Transverse colon (tissue), 4 donors: ENCODE results near the gene SERPINI2. TPM values are rescaled to one million over a fixed set of nuclear protein-coding genes. Genes with fewer than 3 reads are reported as not detected.

ENCODE experiments used
- DNase-seq: peaks from one replicate; pipeline ENCODE4 v3.0.0-alpha.2; 2019
- H3K27ac ChIP-seq, 4 donors: fragments of 200-600 bp; sonication (generic); 2 replicates each; pipeline ENCODE4 v1.5.1; 2016 to 2018; ENCODE audit warnings: inconsistent platforms in 4 of 4
- H3K27me3 ChIP-seq: fragments of 200-600 bp; sonication (generic); 2 replicates; pipeline ENCODE4 v1.5.1; 2017; ENCODE audit warnings: inconsistent platforms
- H3K36me3 ChIP-seq, 4 donors: fragments of 200-600 bp; sonication (generic); 2 replicates each; pipeline ENCODE4 v1.5.1; 2017 to 2019; ENCODE audit warnings: inconsistent platforms in 4 of 4
- H3K4me1 ChIP-seq, 4 donors: fragments of 200-600 bp; sonication (generic); 2 replicates each; pipeline ENCODE4 v1.5.1; 2017 to 2020; ENCODE audit warnings: inconsistent platforms in 4 of 4
- H3K4me3 ChIP-seq, 4 donors: fragments of 200-600 bp; sonication (generic); 1 replicate in 1 of 4; 2 replicates in 3 of 4; pipeline versions ENCODE4 v1.5.1 to v1.6.1; 2017 to 2019; ENCODE audit warnings: inconsistent platforms in 4 of 4
- H3K9me3 ChIP-seq, 2 donors: fragments of 200-600 bp; sonication (generic); 2 replicates each; pipeline ENCODE4 v1.5.1; 2017 to 2019; ENCODE audit warnings: inconsistent platforms in 2 of 2
- EP300 ChIP-seq: sonication (generic); formaldehyde crosslinking; IDR thresholded peaks from one replicate; pipeline ENCODE4 v1.6.1; 2017; ENCODE audit warnings: antibody characterized with exemption, low read depth
- POLR2A ChIP-seq: fragments of 450-650 bp; IDR thresholded peaks from one replicate; pipeline ENCODE4 v1.6.1; 2016; ENCODE audit warnings: antibody characterized with exemption, mild to moderate bottlenecking, moderate library complexity
- POLR2AphosphoS5 ChIP-seq, 3 donors: sonication (generic); formaldehyde crosslinking; IDR thresholded peaks; one replicate each; pipeline ENCODE4 v1.6.1; 2016; ENCODE audit warnings: antibody characterized with exemption in 3 of 3
- WGBS, 2 donors: methylation state at CpG; one replicate each; pipeline ENCODE4 v1.1.5; 2018; ENCODE audit warnings: low coverage in 1 of 2; 5-methylcytosine and 5-hydroxymethylcytosine counted together
- in situ Hi-C, 4 donors: fragments of 200-750 bp; cut with MboI; loops; one replicate each; pipeline versions ENCODE4 v1.15.0 to v1.15.1; 2017; ENCODE audit warnings: low sequenced_read_pairs in 3 of 4, low pct_ligation_motif_present in 1 of 4, low pct_unique_long_range_greater_than_20kb in 1 of 4
- intact Hi-C: fragments of 100-400 bp; cut with DNase I; formaldehyde crosslinking; loops from one replicate; pipeline ENCODE4 v1.15.1; 2023; ENCODE audit warnings: low total_unique reads
- total RNA-seq, 4 donors: library from RNA; depleted of rRNA; stranded (reverse); fragments of >200 nt; gene quantifications; one replicate each; pipeline ENCODE4 v1.1.0, GENCODE V29; 2016
- TF ChIP-seq, protein P1 (sequence below), 5 experiments: fragments of 200-600 bp in 3 of 5; fragments of 450-650 bp in 2 of 5; sonication (generic) in 3 of 5; IDR thresholded peaks; 1 replicate in 2 of 5; 2 replicates in 3 of 5; pipeline ENCODE4 v1.5.1; 2016 to 2017; ENCODE audit warnings: antibody characterized with exemption in 5 of 5, inconsistent platforms in 3 of 5, mild to moderate bottlenecking in 2 of 5, moderate library complexity in 1 of 5

Gene SERPINI2
- total RNA-seq, 4 donors from 2014 or later, result not detected

DNA sequence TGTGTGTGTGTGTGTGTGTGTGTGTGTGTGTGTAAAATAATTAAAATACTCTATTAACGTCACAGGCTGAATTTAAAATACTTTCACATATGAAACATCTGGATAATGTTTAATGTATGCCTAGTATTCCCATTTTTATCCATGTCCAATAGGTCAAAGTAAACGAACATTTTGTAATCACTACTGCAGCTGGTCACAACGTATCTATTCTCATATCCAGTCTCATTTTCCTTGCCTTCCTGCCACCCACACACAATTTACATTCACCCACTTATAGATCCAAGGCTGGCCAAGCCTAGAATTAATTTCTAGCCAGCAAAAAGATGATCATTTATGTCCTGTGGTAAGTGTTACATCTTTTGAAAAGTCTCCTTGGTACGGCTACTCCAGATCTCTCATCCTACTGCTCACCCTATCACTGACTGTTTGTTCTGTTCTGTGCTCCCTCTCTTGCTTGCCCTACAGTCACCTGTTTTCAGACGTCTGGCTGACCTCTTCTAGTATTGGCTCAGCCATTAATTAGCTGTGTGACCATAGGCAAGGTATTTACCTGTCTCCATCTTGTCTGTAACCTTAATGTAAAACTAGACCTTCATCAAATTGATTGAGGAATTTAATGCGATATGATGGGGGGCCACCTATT lies 17.6 kb downstream of the SERPINI2 start:
- Histone ChIP-seq H3K9me3 (no peaks in the 10 kb centered on the region), H3K27ac (no peak overlapping the region), H3K27me3 (no peaks in the 10 kb centered on the region), H3K36me3 (no peaks in the 10 kb centered on the region), H3K4me3 (no peak overlapping the region), H3K4me1 (no peaks in the 10 kb centered on the region)
- intact Hi-C loops (no loop called here), in situ Hi-C loops (no loop called here)
- no peak for TF ChIP-seq EP300
- TF ChIP-seq, protein P1, sequence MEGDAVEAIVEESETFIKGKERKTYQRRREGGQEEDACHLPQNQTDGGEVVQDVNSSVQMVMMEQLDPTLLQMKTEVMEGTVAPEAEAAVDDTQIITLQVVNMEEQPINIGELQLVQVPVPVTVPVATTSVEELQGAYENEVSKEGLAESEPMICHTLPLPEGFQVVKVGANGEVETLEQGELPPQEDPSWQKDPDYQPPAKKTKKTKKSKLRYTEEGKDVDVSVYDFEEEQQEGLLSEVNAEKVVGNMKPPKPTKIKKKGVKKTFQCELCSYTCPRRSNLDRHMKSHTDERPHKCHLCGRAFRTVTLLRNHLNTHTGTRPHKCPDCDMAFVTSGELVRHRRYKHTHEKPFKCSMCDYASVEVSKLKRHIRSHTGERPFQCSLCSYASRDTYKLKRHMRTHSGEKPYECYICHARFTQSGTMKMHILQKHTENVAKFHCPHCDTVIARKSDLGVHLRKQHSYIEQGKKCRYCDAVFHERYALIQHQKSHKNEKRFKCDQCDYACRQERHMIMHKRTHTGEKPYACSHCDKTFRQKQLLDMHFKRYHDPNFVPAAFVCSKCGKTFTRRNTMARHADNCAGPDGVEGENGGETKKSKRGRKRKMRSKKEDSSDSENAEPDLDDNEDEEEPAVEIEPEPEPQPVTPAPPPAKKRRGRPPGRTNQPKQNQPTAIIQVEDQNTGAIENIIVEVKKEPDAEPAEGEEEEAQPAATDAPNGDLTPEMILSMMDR (IDR thresholded peaks at IDR 0.05), result no peak
- no peak for TF ChIP-seq POLR2A
- no peak for TF ChIP-seq POLR2AphosphoS5 (IDR thresholded peaks at IDR 0.05)
- 62 to 63% methylated on average over 5 to 6 of the region's 6 CpGs for WGBS, 2 donors
- DNase-seq, result no peak

DNA sequence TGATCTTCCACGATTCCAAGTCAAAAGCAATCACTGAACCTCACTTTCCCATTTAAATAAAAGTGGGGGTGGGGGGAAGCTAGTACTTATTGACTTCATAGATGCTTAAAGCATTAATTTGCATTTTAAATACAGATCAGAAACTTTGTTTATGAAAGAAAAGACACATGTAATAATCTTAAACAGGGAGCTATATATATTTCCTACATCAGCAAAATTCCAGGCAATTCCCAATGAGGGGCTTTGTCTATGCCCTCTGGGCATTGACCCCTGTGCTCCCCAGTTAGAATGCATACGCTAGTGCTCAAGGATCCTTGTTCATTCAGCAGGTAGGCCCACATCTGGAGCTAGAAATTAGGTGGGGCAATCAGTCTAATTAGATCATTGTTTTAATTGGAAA lies 20.0 kb downstream of the SERPINI2 start:
- DNase-seq, result no peak
- Histone ChIP-seq H3K9me3 (no peaks in the 10 kb centered on the region), H3K27me3 (no peaks in the 10 kb centered on the region), H3K27ac (no peak overlapping the region), H3K4me3 (no peak overlapping the region), H3K36me3 (no peaks in the 10 kb centered on the region), H3K4me1 (no peaks in the 10 kb centered on the region)
- in situ Hi-C loops, result no loop called here
- intact Hi-C loops, result no loop called here
- 65 to 67% methylated on average over 1 to 2 of the region's 2 CpGs for WGBS, 2 donors
- TF ChIP-seq EP300, result no peak
- TF ChIP-seq POLR2AphosphoS5 (IDR thresholded peaks at IDR 0.05), result no peak
- TF ChIP-seq POLR2A, result no peak
- TF ChIP-seq, protein P1 (IDR thresholded peaks at IDR 0.05), result no peak

DNA sequence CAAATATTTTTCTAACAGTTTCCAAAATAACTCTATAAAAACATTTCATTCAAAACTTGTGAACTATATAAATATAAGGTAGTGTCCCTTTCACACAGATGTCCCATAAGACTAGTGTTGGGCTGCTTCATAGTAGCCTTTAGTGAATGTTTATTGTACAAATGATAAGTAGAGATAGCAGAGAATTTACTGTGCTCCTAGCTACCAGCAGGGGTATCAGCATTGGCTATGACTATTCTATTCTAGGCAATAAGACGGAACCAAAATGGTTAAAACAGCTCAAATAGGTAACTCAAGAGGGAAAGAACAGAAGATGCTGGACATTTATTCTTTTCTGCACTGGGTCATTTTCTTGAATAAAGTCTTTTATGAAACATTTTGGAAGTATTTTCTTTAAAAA lies 22.6 kb downstream of the SERPINI2 start:
- TF ChIP-seq POLR2AphosphoS5 (IDR thresholded peaks at IDR 0.05) (no peak), POLR2A (no peak), EP300 (no peak)
- TF ChIP-seq, protein P1 (IDR thresholded peaks at IDR 0.05), result no peak
- no peak overlapping the region for H3K27ac ChIP-seq
- no peaks in the 10 kb centered on the region for H3K9me3 ChIP-seq
- in situ Hi-C loops, result no loop called here
- no peaks in the 10 kb centered on the region for H3K36me3 ChIP-seq
- no peak for DNase-seq
- no peaks in the 10 kb centered on the region for H3K27me3 ChIP-seq
- intact Hi-C loops, result no loop called here
- WGBS, 2 donors, result 25 to 44% methylated on average over 1 of the region's 1 CpG
- H3K4me1 ChIP-seq, result no peaks in the 10 kb centered on the region
- H3K4me3 ChIP-seq, result no peak overlapping the region

DNA sequence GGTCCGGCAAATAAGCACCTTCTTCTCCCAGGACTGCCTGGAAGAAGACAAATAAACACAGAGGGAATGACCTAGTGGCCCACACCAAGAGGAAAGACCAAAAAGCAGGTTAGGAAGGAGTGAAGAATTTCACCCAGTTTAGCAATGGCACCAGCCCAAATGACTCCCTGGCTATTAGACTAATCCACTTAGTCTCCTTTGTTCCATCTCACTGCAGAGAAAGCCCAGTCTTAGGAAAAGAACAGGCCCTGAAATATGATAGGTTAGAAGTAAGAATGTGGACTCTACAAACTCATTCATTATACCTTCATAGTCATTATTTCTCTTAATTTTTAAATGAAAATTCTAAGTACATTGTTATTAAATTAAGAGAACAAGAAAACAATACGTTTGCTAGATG lies 23.2 kb downstream of the SERPINI2 start:
- no peaks in the 10 kb centered on the region for H3K9me3 ChIP-seq
- H3K27ac ChIP-seq, result no peak overlapping the region
- 74 to 83% methylated on average over 2 of the region's 2 CpGs for WGBS, 2 donors
- intact Hi-C loops, result no loop called here
- TF ChIP-seq POLR2A, result no peak
- TF ChIP-seq EP300, result no peak
- TF ChIP-seq POLR2AphosphoS5 (IDR thresholded peaks at IDR 0.05), result no peak
- TF ChIP-seq, protein P1 (IDR thresholded peaks at IDR 0.05), result no peak
- DNase-seq, result no peak
- in situ Hi-C loops, result no loop called here
- no peak overlapping the region for H3K4me3 ChIP-seq
- no peaks in the 10 kb centered on the region for H3K36me3 ChIP-seq
- H3K4me1 ChIP-seq, result no peaks in the 10 kb centered on the region
- no peaks in the 10 kb centered on the region for H3K27me3 ChIP-seq
